Lower leg skin (tissue), 3 donors: ENCODE measurements around the gene GADD45G.

ENCODE experiments used
- POLR2A ChIP-seq, 2 donors: fragments of 450-650 bp; IDR thresholded peaks; one replicate each; pipeline ENCODE4 v1.6.1; 2016 to 2017; ENCODE audit warnings: antibody characterized with exemption in 2 of 2, mild to moderate bottlenecking in 1 of 2, moderate library complexity in 1 of 2
- TF ChIP-seq, protein P1 (sequence below), 3 donors: fragments of 450-650 bp; IDR thresholded peaks; one replicate each; pipeline ENCODE4 v1.5.1; 2016; ENCODE audit warnings: antibody characterized with exemption in 3 of 3, mild to moderate bottlenecking in 3 of 3, moderate library complexity in 2 of 3

DNA sequence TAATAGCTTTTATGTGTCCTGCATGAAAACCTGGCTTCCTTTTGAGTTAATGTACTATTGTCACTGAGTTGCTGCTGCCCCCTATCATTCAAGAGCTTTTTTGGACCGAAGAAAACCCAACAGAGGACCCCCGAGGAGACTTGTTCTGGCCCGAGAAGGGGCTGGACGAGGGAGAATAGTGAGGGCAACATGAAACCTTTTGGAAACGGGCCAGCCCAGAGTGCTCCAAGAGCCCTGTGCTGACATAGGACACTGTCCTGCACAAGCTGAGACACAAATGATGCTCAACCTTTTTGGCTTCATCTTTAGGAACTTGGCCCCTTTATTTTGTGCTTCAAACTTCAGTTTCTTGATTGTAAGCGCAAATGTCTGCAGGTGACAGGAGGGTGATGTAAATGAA is 4.0 kb upstream of the GADD45G start:
- TF ChIP-seq, protein P1, sequence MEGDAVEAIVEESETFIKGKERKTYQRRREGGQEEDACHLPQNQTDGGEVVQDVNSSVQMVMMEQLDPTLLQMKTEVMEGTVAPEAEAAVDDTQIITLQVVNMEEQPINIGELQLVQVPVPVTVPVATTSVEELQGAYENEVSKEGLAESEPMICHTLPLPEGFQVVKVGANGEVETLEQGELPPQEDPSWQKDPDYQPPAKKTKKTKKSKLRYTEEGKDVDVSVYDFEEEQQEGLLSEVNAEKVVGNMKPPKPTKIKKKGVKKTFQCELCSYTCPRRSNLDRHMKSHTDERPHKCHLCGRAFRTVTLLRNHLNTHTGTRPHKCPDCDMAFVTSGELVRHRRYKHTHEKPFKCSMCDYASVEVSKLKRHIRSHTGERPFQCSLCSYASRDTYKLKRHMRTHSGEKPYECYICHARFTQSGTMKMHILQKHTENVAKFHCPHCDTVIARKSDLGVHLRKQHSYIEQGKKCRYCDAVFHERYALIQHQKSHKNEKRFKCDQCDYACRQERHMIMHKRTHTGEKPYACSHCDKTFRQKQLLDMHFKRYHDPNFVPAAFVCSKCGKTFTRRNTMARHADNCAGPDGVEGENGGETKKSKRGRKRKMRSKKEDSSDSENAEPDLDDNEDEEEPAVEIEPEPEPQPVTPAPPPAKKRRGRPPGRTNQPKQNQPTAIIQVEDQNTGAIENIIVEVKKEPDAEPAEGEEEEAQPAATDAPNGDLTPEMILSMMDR (IDR thresholded peaks at IDR 0.05), result no peak
- TF ChIP-seq POLR2A (IDR thresholded peaks at IDR 0.05), result no peak
